Testis (tissue), 2 donors: ENCODE data around the gene PITPNM3.
A peak's percentile ranks its signal among the peaks of the same experiment; 100 is the strongest.

Experiments used
- POLR2A ChIP-seq: fragments of 450-650 bp; IDR thresholded peaks from one replicate; pipeline ENCODE4 v1.6.1; 2017; ENCODE audit warnings: antibody characterized with exemption, mild to moderate bottlenecking, moderate library complexity
- TF ChIP-seq, protein P1 (sequence below), 3 experiments: fragments of 450-650 bp in 2 of 3; fragments of 200-600 bp in 1 of 3; sonication (generic) in 1 of 3; IDR thresholded peaks; one replicate each; pipeline ENCODE4 v1.5.1; 2016 to 2019; ENCODE audit warnings: antibody characterized with exemption in 3 of 3, mild to moderate bottlenecking in 2 of 3, moderate library complexity in 1 of 3

DNA sequence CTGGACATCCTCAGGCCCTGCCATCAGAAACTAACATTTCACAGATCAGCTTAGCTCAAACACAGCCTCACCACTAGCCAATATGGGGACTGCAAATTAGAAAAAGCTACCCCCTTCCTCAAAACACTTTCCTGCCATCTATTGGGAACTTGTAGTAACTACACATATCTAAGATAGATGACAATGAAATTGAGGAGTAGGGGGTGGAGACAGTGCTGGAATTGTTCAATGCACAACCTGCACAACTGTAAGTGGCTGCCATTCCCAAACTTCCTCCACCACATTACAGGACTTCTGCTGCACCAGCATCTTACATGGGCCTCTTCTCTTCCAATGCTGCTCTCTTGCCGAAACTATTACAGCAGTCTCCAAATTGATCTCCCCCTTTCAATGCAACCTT is 143.3 kb downstream of the PITPNM3 start:
- TF ChIP-seq, protein P1, sequence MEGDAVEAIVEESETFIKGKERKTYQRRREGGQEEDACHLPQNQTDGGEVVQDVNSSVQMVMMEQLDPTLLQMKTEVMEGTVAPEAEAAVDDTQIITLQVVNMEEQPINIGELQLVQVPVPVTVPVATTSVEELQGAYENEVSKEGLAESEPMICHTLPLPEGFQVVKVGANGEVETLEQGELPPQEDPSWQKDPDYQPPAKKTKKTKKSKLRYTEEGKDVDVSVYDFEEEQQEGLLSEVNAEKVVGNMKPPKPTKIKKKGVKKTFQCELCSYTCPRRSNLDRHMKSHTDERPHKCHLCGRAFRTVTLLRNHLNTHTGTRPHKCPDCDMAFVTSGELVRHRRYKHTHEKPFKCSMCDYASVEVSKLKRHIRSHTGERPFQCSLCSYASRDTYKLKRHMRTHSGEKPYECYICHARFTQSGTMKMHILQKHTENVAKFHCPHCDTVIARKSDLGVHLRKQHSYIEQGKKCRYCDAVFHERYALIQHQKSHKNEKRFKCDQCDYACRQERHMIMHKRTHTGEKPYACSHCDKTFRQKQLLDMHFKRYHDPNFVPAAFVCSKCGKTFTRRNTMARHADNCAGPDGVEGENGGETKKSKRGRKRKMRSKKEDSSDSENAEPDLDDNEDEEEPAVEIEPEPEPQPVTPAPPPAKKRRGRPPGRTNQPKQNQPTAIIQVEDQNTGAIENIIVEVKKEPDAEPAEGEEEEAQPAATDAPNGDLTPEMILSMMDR (IDR thresholded peaks at IDR 0.05): peak in 1 of 3 experiments; percentile 18
- TF ChIP-seq POLR2A: no peak
